T-helper 2 cell (primary cell): ENCODE data around the gene BEND6.
"Not testable (repeated sequence)": the region's sequence is repeated elsewhere in the genome, so short reads cannot be mapped to it uniquely, and the experiment has no call there.

ENCODE experiments used
- DNase-seq, 5 experiments: peaks; one replicate each; pipeline versions ENCODE4 v3.0.0 to v3.0.0-alpha.2; 2012 to 2022

The BEND6 gene

GRCh38 chr6:57038906-57039305, 84.0 kb downstream of the BEND6 start:
- DNase-seq: no peak

- DNase-seq: peak in 1 of 5 experiments; percentile 17
These were observed 85.1 kb downstream of the BEND6 start for GRCh38 chr6:57040011-57040410.

- DNase-seq: not testable (repeated sequence)
These were observed 89.2 kb downstream of the BEND6 start for GRCh38 chr6:57044061-57044460.

GRCh38 chr6:57044568-57044967, 89.7 kb downstream of the BEND6 start:
- DNase-seq: no peak

- peak; percentile 51 to 83 (median 72) for DNase-seq
These were observed 91.7 kb downstream of the BEND6 start, which contains the start of gene KIAA1586 for GRCh38 chr6:57046332-57047256. KIAA1586 (plus strand) TSS chr6:57046693; CDS start chr6:57046756, 63 bp downstream.

- DNase-seq: not testable (repeated sequence)
These were observed 92.3 kb downstream of the BEND6 start for GRCh38 chr6:57047257-57047585.

- not testable (repeated sequence) for DNase-seq
These were observed 93.0 kb downstream of the BEND6 start for GRCh38 chr6:57047859-57048258.

GRCh38 chr6:57048577-57048976, 93.7 kb downstream of the BEND6 start:
- no peak for DNase-seq

- no peak for DNase-seq
These were observed 108.9 kb downstream of the BEND6 start for GRCh38 chr6:57063847-57064246.

GRCh38 chr6:57064809-57065208, 109.9 kb downstream of the BEND6 start:
- DNase-seq: no peak

GRCh38 chr6:57068061-57068460, 113.2 kb downstream of the BEND6 start:
- DNase-seq: no peak

- no peak for DNase-seq
These were observed 114.3 kb downstream of the BEND6 start for GRCh38 chr6:57069228-57069627.

- DNase-seq: no peak
These were observed 115.0 kb downstream of the BEND6 start for GRCh38 chr6:57069920-57070331.

GRCh38 chr6:57072108-57072507, 117.2 kb downstream of the BEND6 start:
- DNase-seq: peak in 1 of 5 experiments; percentile 6

- no peak for DNase-seq
These were observed 119.5 kb downstream of the BEND6 start for GRCh38 chr6:57074383-57074782.

- DNase-seq: no peak
These were observed 120.2 kb downstream of the BEND6 start for GRCh38 chr6:57075092-57075491.
